Measurements from ENCODE around the gene DSTN.
A peak's percentile ranks its signal among the peaks of the same experiment; 100 is the strongest.

Gene DSTN

DNA sequence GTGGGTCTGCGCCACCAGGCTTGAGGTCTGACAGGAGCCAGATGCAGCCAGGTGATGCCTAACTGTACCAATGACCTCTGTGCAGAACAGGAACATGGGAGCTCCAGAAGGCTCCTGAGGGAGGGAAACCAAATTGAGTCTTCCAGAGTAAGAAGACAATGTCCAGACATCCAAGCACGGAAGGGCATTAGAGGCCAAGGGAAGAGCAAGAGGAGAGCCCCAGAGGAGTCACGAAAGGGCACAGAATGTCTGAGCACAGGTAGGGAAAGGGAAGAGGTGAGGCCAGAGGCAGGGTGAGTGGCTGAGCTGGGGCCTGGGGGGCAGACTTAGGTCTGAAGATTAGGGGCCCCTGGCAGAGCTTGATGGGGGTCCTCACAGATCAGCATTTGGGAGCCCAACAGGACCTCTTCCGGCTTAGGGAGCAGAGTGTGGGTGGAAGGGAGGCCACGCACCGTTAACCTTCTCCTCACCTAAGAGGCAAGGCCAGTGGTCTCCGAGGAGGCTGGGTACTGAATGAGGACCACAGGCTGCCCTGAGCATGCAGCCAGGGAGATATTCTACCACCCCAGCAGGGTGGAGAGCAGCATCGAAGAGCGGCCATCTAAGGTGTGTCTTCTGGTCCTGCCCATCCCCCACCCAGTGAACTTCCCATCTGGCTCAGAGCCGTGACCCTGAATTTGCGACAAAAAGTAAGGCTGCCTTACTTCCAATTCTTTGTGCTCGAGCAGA, 70.4 kb downstream of the DSTN start:
- DNase-seq = no peak

DNA sequence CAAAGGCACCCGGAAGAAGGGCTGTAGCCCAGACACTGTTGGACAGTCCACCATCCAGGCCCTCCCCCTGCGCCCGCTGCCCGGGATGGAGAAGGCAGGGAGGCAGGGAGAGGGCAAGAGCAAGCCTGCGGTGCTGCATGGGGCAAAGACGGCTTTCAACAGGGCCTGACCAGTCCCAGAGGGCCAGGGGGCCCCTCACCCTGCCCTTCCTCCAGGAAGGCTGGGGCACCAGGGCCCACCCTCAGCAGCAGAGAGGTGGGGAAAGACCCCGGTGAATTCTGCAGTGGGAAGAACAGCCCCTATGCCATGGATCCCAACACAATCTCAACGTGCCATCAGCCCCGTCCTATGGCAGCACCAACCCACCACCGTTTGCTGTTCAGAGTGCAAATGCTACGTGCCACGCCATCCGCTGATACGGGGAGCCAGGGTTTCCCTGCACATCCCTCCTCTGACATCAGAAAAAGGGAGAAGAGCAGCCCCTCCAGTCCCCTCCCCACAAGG, 71.1 kb downstream of the DSTN start:
- DNase-seq = no peak

DNA sequence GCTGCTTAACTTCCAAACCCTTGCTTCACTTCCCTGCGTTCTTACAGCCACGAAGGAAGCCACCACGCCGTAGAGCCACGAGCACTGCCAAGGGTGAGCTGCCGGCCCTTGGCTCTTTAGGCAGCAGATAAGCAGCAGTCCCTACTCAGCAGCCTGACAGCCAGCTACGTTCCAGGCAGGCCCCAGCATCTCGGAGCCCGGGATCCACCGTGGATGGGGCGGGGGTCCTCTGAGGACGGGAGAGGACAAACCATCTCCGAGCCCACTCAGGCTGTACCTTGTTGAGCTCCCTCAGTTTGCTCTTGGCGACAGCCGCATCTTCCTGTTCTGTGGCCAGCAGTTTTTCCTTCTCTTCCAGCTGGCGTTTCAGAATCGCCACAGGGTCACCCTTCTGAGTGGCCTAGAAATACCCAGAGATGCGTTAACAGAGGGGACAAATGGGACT, 71.7 kb downstream of the DSTN start:
- no peak for DNase-seq

DNA sequence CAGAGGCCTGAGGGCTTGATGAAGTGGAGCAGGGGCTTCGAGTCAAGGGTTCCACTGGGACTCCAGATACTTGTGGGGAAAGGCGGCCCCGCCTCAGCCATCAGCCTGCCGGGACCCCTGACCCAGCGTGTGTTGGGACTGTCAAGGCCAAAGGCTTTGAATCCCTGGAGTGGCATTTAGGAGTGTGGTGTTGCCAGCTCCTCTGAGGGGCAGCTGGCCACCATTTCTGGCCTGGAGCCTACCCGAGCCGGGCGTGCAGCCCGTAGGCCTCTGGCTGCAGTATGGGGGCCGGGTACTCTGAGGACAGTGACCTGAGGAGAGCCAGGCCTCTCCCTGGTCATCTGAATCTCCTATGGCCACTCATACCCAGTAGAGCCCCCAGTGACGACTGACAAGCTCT, 72.1 kb downstream of the DSTN start:
- no peak for DNase-seq

DNA sequence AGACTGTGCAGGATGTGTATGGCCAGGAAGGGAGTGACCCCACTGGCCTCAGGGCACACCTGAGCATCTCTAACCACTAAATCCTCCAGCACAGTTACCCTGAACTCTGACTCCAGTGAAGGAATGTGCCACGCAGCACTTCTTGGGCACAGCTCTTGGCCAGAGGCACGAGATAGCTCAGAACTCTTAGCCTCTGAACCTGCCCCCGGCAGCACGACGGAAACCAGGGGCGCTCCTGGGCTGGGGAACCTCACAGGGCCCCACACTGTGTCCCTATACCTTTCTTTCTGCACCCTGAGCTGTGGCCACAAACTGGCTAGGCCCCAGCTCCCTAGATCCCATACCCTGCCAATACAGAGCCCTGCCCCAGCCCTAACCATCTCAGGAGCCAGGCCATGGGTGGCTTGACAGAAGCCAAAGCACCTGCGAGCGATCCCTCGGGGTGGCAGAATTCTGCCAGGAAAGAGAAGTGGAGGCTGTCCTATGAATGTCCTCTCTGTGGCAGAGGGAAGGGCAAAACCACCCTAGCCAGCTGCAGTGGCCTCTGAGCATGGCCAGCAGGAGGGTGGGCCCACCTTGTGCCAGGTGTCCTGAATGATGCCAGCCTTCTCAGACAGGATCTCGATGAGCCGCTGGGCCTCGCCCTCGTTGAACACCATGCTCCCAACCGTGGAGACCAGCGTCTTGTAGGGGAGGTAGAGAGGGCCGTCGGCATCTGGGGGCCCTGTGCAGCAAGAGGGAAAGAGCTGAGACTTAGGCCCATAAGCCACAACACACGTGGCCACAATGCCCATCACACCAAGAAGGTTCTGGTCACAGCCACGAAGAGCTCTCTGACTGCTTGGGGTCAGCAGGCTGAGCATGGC, 72.8 kb downstream of the DSTN start:
- no peak for DNase-seq

DNA sequence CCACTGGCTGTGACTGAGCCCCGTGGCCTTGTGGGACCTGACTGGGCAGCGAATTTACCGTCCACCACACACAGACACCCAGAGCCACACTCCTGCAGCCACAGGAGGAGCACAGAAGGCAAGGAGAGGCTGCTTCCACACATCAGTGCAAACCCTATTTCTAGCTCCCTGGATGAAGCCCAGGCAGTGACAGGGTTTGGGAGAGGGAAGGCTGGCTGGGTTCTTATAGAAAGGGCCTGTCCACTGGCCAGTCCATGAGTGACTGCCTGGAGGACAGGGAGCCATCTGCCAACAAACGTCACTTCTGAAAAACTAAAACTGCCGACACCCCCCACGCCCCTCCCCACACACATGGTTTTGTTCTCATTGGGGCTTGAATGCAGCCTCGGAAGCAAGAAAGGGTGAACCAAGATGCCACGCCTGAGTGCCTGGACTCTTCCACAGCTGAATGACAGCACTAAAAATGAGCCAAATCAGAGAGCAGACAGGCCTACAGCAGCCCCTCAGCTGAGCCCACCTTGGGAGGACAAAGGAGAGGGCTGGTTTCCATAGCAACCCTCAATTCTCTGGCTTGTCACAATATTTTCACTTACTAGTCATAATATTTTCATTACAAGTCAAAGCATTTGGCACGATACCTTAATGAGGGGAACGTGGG, 73.8 kb downstream of the DSTN start:
- DNase-seq = no peak

DNA sequence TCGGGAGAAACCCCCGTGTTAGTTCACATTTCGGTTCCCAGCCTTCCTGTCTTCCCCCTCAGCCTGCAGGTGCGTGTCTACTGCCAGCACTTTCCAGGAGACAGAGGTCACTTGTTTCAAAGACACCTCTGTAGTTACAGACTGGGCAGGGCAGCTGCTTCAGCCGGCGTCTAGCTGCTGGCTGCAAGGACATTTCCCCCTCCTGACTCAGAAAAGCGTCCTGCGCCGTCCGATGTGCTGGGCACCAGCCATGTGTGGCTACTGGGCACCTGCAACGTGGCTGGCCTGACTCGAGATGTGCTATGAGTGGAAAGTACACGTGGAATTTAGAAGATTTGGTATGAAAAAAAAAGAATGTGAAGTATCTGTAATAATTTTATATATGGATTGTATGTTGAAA, 74.6 kb downstream of the DSTN start:
- no peak for DNase-seq

DNA sequence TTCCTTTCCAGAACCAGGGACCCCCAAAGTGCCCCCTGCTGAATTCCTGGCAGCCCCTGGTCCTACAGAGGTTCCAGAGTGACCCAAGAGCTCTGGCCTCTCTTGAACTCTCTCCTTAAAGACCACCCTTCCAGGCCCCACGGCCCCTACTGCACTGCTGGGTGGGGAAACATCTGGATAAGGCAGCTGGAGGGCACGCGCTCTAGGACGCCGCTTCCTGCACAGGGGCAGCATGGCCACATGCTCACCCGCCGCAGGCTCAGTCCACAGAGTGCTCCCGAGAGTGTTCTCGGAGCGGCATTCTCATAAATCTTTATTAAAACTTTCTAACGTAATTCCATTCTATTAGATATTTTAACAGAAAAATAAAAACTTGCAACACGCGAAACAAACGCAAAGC, 75.1 kb downstream of the DSTN start:
- DNase-seq = no peak

DNA sequence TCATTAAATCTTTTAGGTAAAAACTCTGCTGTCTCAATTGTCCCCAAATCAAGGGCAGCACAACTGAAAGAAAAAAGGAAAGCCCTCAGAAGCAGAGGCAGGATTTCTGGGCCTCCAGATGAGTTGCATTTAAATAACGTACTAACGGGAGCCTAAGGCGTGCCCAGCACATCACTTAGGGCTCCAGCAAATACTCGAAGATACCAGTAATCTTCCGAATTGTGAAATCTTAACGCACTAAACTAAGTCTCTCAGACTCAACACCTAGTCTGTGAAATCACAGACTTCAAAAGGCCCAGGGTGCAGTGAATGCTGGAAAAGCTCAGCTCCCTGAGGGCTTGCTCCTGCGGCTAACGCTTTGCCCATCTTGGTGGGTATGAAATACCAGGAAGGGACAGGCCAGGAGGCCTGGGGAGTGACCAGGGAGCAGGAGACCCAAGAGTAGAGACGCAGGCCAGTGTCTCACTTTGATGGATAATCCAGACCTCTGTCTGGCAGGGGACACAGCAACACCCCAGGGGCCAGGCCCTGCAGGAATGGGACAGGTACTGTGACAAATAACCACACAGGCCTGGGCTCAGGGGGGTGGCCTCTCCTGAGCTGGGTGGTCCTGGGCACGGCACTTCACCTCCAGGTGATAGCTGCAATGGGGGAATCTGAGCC, 75.8 kb downstream of the DSTN start:
- DNase-seq = no peak

DNA sequence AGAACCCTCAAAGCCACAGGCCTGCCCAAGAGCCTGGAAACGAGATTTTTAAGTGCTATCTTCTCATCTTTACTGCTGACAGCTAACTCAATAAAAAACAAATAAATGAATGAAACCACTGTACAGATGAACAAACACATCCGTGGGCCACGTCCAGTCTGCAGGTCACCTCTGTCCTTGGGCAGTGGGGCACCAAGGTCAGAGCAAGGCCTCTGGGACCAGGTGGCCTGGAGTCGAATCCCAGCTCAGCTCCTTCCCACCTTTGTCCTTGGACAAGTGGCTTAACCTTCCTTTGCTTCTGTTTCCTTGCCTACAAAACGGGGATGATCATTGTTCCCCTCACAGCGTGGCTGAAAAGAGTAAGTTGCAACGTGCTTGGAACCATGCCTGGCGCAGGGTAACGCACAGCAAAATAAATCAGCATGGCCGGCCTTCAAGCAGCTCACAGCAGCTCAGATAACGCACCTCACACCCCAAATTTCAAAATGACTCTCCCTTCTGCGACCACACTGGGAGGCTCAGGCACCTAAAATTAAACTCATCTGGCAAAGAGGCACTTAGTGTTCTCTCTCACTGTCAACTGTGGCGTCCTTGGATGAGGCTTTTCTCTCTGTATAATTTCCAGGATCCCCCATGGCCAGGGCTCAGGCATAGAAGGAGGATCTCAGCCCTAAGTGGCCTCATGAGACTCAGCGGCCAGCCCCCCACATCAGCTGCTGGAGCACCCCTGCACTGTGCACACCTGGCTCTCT, 76.5 kb downstream of the DSTN start:
- no peak for DNase-seq

DNA sequence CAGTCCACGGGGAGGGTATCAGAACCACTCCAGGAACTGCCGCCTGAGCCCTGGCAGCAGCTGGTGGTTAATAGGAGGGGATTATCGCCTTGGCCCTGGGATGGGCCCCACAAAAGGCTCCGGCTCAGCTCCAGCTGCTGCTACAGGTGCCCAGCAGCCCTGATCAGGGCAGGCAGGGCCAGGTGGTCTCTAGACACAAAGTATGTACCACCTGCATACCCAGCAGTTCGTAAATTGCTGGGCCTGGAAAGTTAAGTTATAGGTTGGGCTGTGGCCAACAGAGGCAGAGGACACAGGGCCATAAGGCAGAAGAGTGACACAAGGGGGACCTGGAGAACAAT, 77.1 kb downstream of the DSTN start:
- DNase-seq = no peak

DNA sequence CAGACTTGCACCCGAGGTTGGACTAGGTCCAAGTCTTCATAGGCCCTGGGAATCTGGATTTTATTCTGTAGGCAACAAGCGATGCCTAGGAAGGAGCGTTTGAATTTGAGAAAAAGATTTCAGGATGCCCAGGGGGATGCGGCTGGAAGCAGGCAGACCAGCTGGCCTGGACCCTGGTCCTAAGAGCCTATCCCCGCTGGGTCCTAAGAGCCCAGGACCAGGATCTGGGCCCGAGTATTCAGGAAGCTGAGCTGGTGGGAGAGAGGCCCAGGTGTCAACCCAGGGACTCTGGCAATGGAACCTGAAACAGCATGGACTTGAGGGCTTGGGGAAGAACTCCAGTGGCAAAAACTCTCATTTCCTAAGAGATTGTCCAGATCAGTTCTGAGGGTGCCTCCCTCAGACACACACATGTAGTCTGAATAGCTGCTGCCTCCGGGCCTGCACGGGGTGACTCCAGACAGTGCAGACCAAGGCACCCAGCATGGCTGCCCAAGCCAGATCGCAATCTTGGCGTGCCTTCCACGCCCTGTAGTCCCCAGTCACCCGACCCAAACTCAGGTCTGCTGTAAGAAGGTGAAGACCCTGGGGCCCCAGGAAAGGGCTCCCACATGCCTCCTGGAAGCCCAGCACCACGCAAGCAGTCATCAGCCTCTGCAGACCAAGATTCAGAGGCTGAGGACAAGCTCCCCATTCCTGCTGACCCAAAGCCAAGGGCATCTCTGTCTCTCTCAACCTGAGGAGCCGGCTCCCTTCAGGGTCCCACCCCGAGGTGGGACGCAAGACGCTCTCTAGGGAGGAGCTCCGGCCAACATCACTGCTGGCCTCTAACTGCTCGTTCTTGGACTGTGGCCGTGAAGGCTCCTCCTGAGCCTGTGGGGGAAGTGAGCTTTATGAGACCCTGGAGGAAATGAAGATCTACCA, 77.8 kb downstream of the DSTN start:
- no peak for DNase-seq

DNA sequence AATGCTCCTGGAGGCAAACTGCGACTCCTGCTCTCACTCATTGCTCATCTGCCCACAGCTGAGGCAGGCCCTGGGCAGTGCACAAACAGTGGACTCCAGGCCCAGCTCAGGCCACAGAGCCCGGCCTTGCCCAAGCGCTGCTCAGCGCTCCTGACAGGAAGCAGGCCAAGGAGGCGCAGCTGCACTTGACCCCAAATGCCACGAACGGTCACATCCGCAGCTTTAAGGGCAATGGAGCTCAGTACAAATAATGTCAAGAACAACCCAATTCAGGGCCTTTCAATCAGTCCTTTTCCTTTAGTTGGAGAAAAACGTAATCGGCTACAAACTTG, 78.4 kb downstream of the DSTN start:
- no peak for DNase-seq

DNA sequence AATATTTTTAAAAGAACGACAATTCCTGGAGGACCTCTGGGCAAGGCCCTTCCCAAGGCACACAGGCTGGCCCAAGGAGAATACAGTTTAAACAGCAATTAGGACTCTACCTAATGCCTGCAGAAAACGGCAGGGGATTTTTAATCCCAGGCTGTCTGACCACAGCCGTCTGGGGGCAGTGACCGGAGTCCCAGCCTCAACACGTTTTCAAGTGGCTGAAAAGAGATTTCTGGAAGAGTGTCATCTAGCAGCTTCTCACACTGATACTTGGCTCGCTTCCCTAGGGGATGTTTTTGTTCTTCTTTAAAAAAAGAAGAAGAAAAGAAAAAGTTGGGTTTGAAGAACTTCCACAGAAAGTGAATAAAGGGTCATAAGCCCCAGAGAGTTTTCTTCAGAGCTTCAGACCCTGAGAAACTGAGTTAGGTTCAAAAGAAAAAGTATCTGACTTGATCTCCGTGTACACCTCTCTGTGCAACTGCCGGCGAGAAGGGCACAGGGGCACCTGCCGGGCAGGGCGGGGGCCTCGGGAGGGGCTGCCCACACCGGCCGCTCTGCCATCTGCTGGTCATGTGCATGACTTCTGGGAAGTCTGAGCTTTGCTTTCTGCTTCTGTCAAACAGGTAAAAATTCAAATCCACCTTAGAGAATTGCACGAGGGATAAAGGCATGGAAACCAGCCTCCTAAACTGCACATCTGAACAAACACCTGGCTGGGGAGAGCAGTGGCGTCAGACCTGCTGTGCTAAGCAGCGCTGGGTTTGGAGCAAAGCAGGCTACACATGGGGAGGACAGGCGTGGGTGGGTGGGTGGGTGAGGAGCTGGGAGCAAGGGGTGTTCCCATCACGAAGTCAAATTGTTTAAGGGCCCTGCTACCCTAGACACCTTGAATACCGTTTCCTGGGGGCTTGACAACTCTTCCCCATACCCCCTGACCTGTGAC, 79.2 kb downstream of the DSTN start:
- peak in 1 of 2 experiments; percentile 2 for DNase-seq

DNA sequence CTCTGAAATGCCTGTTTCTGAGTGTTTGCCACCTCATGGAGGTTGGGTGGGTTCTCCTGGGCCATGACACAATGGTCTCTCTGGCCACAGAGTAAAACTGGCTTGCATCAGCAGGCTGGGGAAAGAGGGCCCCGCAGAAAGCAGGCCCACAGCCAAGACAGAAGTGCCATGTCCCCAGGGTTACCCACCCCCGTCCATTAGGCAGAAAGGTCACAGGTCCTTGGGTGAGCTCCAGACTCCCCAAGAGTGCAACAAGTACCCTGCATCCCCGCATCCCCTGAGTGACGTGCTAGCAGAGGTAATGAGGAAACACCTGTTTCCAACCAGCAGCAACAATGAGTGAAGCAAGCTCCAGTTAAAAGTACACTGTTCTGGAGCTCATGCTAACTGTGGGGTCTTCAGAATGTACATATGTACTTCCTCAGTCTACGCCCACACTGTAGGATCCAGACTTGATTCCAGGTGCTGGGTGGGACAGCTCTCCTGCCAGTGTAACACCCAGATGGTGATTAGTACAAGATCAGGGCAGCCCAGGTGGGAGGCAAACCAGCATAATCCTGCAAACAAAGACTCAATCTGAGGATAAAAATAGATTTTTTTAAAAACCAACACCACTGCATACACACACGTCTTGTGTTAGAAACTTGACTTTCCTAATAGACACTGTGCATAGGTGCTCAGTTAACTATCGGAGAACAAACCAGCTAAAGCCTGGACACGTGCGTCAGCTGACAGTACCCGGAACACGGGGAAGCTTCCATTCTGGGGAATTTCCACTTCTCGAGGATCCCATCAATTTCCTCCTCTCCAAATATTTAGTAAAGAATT, 80.6 kb downstream of the DSTN start:
- DNase-seq = no peak

DNA sequence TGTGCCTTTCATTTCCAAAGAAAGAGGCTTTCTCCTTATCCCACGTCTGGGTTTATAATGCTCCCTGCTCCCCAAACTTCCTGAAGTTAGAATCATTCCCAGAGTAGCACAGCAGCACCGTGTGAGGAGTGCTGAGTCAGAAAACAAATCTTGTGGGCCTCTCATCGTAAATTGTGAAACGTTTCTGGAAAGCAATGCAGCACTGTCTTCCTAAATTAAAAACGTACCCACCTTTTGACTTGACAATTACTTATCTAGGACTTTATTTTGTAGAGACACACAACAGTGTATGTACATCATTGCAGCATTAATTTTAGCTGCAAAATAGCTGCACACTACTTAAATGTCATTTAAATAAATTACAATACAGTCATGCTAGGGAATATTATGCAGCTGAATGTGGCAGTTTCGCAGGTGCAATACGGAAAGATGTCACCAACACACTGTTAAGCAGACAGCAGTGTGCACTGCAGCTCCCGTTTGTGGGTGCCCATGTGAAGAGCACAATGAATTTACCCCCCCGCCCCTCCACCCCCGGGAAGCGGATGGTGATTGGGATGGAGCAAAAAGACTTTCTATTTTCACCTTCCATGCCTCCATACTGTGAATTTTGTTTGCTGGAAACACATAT, 81.4 kb downstream of the DSTN start:
- no peak for DNase-seq

DNA sequence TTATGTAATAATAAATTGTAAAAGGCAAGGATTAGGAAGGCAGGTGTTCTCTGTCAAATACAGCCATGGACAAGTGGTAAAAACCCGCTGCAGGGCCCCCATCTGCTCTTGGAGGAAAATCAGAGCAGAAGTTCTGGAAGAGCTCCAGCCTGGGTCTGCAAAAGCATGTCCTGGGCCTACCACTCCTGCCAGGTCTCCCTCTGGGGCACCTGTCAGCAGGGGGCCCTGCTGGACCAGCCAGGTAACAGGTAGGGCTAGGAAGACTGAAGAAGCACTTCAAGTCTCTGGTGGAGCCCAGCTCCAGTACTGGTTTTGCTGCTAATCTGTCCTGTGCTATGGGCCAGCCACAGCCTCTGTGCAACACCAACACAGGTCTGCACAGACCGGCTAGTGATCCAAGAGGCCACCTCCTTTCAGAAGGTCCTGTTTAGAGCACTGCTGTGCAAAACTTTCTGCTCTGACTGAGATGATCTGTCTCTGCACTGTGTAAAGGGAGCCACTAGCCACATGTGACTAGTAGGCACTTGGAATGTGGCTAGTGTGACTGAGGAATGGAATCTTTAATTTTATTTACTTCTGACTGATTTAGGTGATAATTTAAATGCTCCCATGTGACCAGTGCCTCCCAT, 82.0 kb downstream of the DSTN start:
- DNase-seq = no peak

DNA sequence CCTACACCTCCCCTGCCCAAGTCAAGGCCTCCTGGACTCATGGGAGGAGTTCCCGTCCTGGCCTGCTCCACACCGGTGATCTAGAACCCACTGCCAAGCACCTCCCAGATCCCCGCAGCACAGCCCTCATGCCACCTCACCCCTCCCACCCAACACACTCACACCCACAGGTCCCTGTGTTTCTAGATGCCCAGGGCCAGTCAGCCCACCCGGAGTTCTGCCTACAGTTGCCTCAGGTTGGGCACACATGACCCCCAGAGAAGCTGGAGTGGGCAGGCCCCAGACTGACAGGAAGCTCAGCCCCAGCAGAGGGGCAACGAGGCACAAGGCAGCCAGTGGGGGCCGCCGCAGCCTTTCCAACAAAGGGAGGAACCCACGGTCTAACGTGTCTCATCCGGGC, 82.5 kb downstream of the DSTN start:
- no peak for DNase-seq

Measured in NCI-H187 (cell line).